SKM-1 treated with dmso at 0.1 percent for 144 hours (cell line): Measurements from ENCODE around the gene CCL8.
"Not testable (repeated sequence)": the region's sequence is repeated elsewhere in the genome, so short reads cannot be mapped to it uniquely, and the experiment has no call there.

ENCODE experiments used
- DNase-seq: peaks from one replicate; lab custom pipeline; 2025; ENCODE audit not compliant: unreplicated experiment; lab: John Stamatoyannopoulos, UW

The CCL8 gene

GRCh38 chr17:34313164-34313563 is 6.1 kb upstream of the CCL8 start:
- DNase-seq, result no peak

- DNase-seq, result no peak
These were observed 5.0 kb upstream of the CCL8 start for GRCh38 chr17:34314279-34314678.

DNA sequence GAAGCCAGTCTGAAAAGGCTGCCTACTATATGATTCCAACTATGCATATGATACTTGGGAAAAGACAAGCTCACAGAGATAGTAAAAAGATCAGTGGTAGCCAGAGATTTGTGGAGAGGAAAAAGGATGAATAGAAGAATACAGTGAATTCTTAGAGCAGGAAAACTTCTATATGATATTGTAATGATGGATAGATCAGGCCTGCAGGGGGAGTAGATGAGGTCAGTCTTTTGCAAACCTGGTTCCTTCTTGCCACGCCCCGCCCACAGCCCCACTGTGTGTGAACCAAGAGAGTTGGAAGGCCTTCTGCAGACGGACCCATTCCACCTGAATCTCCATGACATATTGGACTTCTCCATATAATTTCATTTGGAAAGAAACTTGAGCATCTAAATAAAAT is 761 bp upstream of the CCL8 start:
- no peak for DNase-seq

- no peak for DNase-seq
These were observed 2.7 kb downstream of the CCL8 start for GRCh38 chr17:34321964-34322363.

- DNase-seq, result not testable (repeated sequence)
These were observed 8.3 kb downstream of the CCL8 start for GRCh38 chr17:34327580-34327979.

GRCh38 chr17:34337701-34338100 is 18.5 kb downstream of the CCL8 start:
- DNase-seq, result no peak

DNA sequence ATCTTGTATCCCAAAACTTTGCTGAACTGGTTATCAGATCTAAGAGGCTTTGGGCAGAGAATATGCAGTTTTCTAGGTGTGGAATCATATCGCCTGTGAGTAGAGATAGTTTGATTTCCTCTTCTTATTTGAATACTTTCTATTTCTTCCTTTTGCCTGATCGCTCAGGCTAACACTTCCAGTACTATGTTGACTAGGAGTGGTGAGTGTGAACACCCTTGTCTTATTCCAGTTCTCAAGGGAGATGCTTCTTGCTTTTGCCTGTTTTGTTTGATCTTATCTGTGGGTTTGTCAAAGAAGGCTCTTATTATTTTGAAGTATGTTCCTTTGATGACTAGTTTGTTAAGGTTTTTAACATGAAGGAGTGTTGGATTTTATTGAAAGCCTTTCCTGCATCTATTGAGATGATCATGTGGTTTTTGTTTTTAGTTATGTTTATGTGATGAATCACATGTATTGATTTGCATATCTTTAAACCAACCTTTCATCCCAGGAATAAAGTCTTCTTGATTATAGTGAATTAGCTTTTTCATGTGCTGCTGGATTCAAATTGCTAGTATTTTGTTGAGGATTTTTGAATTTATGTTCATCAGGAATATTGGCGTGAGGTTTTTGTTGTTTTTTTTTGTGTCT is 20.0 kb downstream of the CCL8 start:
- DNase-seq, result no peak

DNA sequence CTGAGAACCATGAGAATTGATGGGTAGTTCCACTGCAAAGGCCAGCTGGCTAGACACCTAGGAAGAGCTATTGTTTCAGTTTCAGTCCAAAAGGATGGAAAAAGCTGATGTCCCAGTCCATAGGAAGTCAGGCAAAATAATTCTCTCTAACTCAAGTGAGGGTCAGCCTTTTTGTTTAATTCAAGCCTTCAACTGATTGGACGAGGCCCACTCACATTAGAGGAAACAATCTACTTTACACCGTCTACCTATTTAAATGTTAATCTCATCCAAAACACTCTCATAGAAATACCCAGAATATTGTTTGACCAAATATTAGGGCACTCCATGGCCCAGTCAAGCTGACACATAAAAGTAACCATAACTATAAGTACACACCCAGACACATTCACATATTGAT is 22.7 kb downstream of the CCL8 start:
- no peak for DNase-seq

- DNase-seq, result no peak
These were observed 27.8 kb downstream of the CCL8 start for GRCh38 chr17:34347063-34347462.

- DNase-seq, result no peak
These were observed 30.5 kb downstream of the CCL8 start for GRCh38 chr17:34349751-34350150.

- DNase-seq, result no peak
These were observed 31.9 kb downstream of the CCL8 start for GRCh38 chr17:34351096-34351495.

- no peak for DNase-seq
These were observed 33.0 kb downstream of the CCL8 start for GRCh38 chr17:34352191-34352590.

DNA sequence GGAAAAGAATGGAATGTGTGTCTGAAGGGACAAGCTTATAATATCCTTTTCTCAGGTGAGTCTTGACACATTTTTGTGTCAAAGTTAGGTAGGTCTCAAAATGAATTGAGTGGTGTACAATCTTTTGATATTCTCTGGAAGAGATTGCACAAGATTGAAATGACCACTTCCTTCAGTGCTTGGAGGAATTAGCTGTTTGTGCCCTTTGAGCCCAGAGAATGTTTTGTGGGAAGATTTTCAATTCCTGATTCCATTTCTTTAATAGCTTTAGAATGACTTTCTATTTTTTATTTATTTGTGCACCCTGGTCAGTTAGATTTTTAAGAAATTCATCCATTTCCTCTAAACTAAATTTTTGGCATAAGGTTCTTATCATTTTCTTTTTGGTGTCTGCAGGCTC is 35.4 kb downstream of the CCL8 start:
- DNase-seq, result no peak

- no peak for DNase-seq
These were observed 37.0 kb downstream of the CCL8 start, which contains the start of gene CCL13 for GRCh38 chr17:34356194-34356593. CCL13 (plus strand) TSS chr17:34356480; CDS start chr17:34356527, 47 bp downstream.

DNA sequence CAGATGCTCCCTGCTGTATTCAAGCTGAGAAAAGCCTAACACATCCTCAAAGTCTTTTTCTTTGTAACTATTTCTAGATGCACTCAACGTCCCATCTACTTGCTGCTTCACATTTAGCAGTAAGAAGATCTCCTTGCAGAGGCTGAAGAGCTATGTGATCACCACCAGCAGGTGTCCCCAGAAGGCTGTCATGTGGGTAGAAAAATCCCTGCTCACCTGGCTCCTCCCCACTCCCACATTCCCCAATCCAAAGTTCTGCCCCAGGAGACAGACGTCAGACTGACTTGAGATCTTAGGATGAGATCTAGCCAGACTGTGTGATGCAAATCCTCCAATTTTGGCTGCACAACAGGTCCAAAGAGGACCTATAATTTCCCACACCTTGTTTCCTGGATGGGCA is 38.2 kb downstream of the CCL8 start:
- no peak for DNase-seq

DNA sequence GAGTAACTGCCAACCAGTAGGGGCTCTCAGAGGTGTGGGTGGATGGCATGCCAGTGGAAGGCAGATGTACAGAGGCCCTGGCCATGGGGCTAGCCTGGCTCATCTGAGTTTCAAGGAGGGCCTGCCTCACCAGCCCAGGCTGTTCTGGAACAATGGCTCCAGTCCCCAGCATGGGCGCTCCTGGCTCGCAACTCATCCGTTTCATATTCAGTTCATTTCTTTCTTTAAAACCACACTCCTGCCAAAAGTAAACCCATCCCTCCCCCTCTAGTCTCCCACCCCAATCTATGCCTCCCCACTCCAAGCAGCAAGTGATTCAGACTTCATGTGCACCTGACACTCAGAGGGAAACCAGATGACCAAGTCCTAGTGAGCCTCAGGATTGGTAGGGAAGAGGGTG is 39.4 kb downstream of the CCL8 start:
- no peak for DNase-seq

DNA sequence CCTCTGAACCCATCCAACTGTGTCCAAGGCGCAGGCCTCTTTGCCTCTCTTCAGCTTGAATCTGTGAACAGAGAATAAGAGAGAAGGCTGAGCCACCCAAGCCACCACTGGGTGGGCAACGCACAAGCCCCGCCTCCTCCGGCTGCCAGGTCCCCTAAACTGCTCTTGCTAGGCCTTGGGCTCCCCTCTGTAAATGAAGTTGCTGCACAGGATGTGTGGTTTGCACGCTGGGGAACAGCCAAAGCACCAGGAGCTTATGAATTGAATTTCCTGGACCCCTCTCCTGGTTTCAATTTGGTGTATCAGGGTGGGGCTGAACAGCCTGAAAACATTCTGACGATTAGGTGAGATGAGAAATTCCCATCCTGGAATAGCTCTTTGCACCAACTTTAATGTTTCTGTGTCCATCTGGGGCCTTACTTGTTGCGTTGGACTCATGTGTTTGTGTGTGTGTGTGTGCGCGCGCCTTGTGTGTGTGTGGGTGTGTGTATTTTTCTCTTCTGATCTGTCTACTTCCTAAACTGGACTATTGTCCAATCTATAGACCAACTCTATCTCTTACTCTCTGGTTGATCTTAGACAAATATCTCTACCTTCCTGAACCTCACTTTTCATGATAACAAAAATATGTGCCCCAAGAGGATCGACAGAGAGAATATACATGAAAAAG is 41.5 kb downstream of the CCL8 start:
- DNase-seq, result no peak

DNA sequence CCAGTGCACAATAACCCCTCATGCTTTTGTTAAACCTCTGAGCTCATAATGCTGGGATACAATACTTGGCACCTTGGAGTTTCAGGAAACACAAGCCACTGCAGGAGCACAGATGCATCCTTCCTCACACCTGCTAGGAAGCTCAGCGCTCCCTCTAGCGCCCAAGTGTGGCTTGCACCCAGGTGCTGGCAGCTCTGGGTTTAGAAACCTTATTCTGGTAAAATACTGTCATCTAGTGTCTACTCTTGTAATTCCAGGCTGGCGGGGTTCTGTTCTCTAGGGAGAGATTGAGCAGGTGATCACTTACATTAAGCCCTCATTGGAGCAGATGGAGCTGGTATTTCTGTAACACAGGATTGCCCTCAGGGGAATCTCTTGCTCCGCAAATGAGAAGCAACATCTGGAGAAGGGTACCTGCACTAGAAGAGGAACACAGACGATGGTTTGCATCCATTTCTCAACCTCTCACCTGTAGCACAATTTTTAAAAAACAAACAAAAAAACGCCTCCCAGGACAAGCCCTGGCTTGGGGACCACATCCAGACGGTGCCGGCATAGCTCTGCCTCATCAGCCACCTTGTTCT is 42.3 kb downstream of the CCL8 start:
- DNase-seq, result peak; percentile 83

GRCh38 chr17:34363183-34363661 is 44.0 kb downstream of the CCL8 start, which contains the start of gene CCL1:
CCL1 (minus strand) TSS chr17:34363233; CDS start chr17:34363161, 72 bp downstream.
- no peak for DNase-seq

DNA sequence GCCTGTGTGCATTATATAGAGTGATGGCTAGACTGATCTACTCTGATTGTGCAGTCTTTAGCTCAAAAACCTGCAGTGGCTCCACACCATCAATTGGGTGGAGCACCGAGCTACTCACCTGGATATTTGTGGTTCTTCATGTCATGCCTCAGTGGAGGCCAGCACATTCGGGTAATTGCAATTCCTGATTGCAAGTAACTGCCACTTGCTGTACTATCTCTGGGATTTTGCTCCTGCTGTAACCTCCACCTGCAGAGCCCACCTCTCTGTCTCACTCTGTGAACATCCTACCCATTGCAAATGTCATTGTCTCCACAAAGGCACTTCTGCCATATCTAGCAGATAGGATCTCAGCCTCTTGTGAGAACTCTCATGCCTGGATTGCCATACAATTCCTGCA is 45.5 kb downstream of the CCL8 start:
- DNase-seq, result no peak

DNA sequence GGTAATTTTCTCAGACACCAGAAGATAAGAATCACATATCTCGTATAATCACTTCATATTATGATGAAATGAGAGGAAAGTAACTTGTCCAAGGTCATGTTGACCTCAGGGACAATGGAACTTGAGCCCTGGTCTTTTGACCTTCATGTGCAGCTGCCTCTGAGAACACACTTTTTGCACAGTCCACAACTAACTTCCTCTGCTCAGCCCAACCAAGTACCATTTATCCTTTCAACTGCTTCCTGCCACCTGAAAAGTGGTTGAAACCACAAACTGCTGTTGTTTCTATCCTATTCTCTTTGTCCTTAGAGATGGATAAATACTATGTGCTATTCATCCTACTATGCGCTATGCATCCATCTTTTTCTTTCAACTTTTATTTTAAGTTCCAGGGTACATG is 46.1 kb downstream of the CCL8 start:
- DNase-seq, result peak; percentile 41

GRCh38 chr17:34366010-34366409 is 46.8 kb downstream of the CCL8 start:
- no peak for DNase-seq
